ENCODE results near the gene VAMP1. TPM values are rescaled to one million over a fixed set of nuclear protein-coding genes. Genes with fewer than 3 reads are reported as not detected.
A peak's percentile ranks its signal among the peaks of the same experiment; 100 is the strongest.

The VAMP1 gene
- total and polyA plus RNA-seq, 10 of the 15 experiments (the other 5 are each of a cell fraction or from before 2014, with no cell fraction given), result 4.8 to 123 (median 27.5) TPM

- TF ChIP-seq, protein P1, sequence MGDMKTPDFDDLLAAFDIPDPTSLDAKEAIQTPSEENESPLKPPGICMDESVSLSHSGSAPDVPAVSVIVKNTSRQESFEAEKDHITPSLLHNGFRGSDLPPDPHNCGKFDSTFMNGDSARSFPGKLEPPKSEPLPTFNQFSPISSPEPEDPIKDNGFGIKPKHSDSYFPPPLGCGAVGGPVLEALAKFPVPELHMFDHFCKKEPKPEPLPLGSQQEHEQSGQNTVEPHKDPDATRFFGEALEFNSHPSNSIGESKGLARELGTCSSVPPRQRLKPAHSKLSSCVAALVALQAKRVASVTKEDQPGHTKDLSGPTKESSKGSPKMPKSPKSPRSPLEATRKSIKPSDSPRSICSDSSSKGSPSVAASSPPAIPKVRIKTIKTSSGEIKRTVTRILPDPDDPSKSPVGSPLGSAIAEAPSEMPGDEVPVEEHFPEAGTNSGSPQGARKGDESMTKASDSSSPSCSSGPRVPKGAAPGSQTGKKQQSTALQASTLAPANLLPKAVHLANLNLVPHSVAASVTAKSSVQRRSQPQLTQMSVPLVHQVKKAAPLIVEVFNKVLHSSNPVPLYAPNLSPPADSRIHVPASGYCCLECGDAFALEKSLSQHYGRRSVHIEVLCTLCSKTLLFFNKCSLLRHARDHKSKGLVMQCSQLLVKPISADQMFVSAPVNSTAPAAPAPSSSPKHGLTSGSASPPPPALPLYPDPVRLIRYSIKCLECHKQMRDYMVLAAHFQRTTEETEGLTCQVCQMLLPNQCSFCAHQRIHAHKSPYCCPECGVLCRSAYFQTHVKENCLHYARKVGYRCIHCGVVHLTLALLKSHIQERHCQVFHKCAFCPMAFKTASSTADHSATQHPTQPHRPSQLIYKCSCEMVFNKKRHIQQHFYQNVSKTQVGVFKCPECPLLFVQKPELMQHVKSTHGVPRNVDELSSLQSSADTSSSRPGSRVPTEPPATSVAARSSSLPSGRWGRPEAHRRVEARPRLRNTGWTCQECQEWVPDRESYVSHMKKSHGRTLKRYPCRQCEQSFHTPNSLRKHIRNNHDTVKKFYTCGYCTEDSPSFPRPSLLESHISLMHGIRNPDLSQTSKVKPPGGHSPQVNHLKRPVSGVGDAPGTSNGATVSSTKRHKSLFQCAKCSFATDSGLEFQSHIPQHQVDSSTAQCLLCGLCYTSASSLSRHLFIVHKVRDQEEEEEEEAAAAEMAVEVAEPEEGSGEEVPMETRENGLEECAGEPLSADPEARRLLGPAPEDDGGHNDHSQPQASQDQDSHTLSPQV (IDR thresholded peaks at IDR 0.05), result no peak
- TF ChIP-seq IRF3 (IDR thresholded peaks at IDR 0.05), result no peak
- TF ChIP-seq SIN3A (IDR thresholded peaks at IDR 0.05; ENCODE audit: low read depth, low read length), result no peak; the same call in 1 of the 2 replicates
- no peak for TF ChIP-seq BMI1 (IDR thresholded peaks at IDR 0.05; ENCODE audit: borderline replicate concordance)
- TF ChIP-seq MEF2B (IDR thresholded peaks at IDR 0.05; ENCODE audit: partially characterized antibody, poor library complexity, severe bottlenecking), result peak; percentile 56
- TF ChIP-seq YBX1 (IDR thresholded peaks at IDR 0.05), result no peak
- TF ChIP-seq SRF (IDR thresholded peaks at IDR 0.05; ENCODE audit: low read depth in 2 of 2, low read length in 2 of 2), result 0 out of 4 replicates have a peak, but pooled peaks of 1 of the 2 experiments have one; percentile 13
- TF ChIP-seq JUNB (IDR thresholded peaks at IDR 0.05), result no peak
- no peak for TF ChIP-seq CHD1 (IDR thresholded peaks at IDR 0.05; ENCODE audit: low read depth, low read length)
- no peak for TF ChIP-seq SMAD1 (IDR thresholded peaks at IDR 0.05; ENCODE audit: low read depth, partially characterized antibody)
- TF ChIP-seq MYB (IDR thresholded peaks at IDR 0.05; ENCODE audit: borderline replicate concordance, low read depth, low read length), result no peak
- TF ChIP-seq ETV6 (conservative IDR thresholded peaks at IDR 0.05 in 1 of 2, IDR thresholded peaks at IDR 0.05 in 1 of 2; ENCODE audit: borderline replicate concordance in 1 of 2, low read depth in 1 of 2), result peak in 1 of 2 experiments; percentile 77; a peak in 2 of 4 replicates
- TF ChIP-seq CBX5 (IDR thresholded peaks at IDR 0.05; ENCODE audit: low read depth), result no peak
- TF ChIP-seq IKZF2 (IDR thresholded peaks at IDR 0.05), result peak; percentile 88 to 94
- TF ChIP-seq RCOR1 (conservative IDR thresholded peaks at IDR 0.05; ENCODE audit: low read depth, low read length), result no peak
- TF ChIP-seq, protein P2, sequence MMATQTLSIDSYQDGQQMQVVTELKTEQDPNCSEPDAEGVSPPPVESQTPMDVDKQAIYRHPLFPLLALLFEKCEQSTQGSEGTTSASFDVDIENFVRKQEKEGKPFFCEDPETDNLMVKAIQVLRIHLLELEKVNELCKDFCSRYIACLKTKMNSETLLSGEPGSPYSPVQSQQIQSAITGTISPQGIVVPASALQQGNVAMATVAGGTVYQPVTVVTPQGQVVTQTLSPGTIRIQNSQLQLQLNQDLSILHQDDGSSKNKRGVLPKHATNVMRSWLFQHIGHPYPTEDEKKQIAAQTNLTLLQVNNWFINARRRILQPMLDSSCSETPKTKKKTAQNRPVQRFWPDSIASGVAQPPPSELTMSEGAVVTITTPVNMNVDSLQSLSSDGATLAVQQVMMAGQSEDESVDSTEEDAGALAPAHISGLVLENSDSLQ (IDR thresholded peaks at IDR 0.05), result peak; percentile 43
- no peak for TF ChIP-seq RB1 (IDR thresholded peaks at IDR 0.05; ENCODE audit: borderline replicate concordance)
- no peak for TF ChIP-seq PRDM15 (CRISPR knock-in tag; IDR thresholded peaks at IDR 0.05)
- TF ChIP-seq SIX5 (IDR thresholded peaks at IDR 0.05; ENCODE audit: low read depth, low read length, severe bottlenecking), result peak; percentile 18
These were observed 18.9 kb downstream of the VAMP1 start, which contains the start of gene TAPBPL (continued) for GRCh38 chr12:6451348-6452244.
